HG02885 (cell line): Measurements from ENCODE around the gene RUNDC1.
"Not testable (repeated sequence)": the region's sequence is repeated elsewhere in the genome, so short reads cannot be mapped to it uniquely, and the experiment has no call there.

ENCODE experiments used
- ATAC-seq: cut with Tn5 transposase; IDR thresholded peaks from one replicate; pipeline ENCODE4 v1.9.1; 2021; ENCODE audit warnings: mild to moderate bottlenecking; ENCODE audit not compliant: unreplicated experiment, poor library complexity

The RUNDC1 gene

GRCh38 chr17:42980274-42980765 lies at the start of gene RUNDC1:
RUNDC1 (plus strand) TSS chr17:42980565; CDS start chr17:42980577, 12 bp downstream.
- peak; percentile 80 for ATAC-seq

DNA sequence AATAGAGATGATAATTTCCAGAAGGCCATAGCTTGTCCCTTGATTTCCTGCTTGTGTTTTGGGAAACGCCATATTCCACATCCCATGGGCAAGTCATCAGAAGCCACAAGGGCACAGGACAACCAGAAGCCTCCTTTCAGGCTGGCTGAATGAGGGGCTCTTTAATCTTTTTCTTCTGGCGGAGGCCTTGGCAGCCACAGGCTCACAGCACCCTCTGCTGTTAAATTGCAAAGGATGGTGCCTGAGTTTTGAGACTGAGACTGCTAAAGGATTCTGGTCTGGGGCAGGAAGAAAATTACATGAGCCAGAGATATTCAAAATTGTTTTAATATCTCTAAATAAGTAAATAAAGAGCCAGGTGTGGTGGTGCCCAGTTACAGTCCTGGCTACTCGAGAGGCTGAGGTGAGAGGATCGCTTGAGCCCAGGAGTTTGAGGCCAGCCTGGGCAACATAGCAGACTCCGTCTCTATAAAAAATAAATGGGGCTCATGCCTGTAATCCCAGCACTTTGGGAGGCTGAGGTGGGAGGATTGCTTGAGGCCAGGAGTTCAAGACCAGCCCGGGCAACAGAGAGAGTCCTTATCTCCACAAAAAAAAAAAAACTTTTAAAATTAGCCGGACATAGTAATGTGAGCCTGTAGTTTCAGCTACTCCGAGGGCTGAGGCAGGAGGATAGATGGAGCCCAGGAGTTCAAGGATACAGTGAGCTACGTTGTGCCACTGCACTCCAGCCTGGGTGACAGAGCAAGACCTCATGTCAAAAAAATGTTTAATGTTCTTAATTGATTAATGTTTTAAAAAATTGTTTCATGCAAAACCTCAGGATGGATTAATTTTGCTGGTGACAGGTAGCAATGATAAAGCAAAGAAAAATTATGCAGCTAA lies 42.4 kb upstream of the RUNDC1 start:
- ATAC-seq = no peak

DNA sequence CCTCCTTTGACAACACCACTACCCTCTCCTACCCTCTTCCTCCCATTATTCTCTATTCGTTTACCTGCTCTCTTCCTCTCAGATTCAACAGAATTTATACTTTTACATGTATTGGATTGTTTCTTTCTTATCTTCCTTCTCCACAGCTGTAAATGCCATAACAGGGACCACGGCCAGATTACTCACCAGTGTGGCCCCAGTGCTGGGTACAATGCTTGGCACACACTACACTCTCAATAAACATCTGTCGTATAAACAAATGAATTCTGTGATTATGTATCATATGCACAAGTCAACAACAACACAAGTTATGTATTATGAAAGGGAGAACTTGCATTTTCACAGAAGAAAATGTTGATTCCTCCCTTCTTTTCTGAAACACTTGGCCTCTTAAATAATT lies 36.2 kb upstream of the RUNDC1 start:
- ATAC-seq = no peak

DNA sequence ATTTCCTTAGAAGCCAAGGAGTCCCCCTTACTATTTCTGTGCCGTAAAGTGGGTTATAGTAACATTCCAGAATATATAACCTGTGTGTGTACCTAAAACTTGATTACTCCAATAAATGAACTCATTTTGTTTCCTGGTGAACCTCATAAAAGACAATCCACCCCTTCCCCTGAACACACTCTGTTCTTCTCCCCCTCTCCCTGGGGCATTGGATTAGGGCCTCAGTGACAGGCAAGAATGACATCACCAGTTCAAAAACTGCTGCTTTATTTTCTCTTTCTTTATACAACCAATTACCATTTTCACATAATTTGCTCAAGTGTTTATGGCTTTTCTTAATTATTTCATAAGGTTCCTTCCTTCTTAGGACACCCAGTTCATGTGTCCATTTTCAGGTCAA lies 33.6 kb upstream of the RUNDC1 start:
- no peak for ATAC-seq

GRCh38 chr17:42950044-42950783 lies 30.2 kb upstream of the RUNDC1 start:
- no peak for ATAC-seq

- ATAC-seq = no peak
These were observed 26.7 kb upstream of the RUNDC1 start for GRCh38 chr17:42953669-42954068.

- ATAC-seq = peak; percentile 83
These were observed 16.0 kb upstream of the RUNDC1 start, which contains the start of gene AARSD1 for GRCh38 chr17:42964161-42964932. AARSD1 (minus strand) TSS chr17:42964454; CDS start chr17:42964440, 14 bp downstream.

- no peak for ATAC-seq
These were observed 12.4 kb upstream of the RUNDC1 start for GRCh38 chr17:42967925-42968324.

DNA sequence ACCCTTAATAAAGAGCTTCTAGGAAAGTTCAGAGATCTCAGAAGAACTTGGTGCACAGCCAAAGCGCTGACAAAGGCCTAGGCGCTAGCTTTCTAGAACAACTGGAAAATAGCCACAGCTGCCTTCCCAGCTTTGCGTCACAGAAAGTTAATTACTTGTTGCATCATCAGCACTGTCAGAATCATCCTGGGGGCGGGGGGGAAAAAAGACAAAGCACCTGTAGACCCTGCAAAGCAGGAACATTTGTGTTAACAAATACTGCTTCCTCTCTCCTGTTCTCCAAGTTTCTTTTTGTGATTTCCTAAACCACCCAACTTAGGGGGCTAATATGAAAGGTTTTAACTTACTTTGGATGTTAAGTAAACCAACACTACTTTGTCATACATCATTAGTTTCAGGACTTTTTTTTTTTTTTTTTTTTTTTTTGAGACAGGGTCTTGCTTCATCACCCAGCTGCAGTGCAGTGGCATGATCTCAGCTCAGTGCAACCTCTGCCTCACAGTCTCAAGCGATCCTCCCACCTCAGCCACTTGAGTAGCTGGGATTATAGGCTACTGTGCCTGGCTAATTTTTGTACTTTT lies 11.3 kb upstream of the RUNDC1 start:
- no peak for ATAC-seq

GRCh38 chr17:42971589-42971988 lies 8.8 kb upstream of the RUNDC1 start:
- ATAC-seq = no peak

GRCh38 chr17:42973323-42973722 lies 7.0 kb upstream of the RUNDC1 start:
- ATAC-seq = not testable (repeated sequence)

GRCh38 chr17:42975265-42975664 lies 5.1 kb upstream of the RUNDC1 start:
- ATAC-seq = no peak

DNA sequence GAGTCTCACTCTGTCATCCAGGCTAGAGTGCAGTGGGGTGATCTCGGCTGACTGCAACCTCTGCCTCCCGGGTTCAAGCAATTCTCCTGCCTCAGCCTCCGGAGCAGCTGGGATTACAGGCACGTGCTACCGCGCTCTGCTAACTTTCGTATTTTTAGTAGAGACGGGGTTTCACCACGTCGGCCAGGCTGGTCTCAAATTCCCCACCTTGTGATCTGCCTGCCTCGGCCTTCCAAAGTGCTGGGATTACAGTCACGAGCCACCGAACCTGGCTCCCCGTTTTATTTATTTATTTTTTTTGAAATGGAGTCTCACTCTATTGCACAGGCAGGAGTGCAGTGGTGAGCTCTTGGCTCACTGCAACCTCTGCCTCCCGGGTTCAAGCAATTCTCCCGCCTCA lies 4.7 kb upstream of the RUNDC1 start:
- ATAC-seq = not testable (repeated sequence)

DNA sequence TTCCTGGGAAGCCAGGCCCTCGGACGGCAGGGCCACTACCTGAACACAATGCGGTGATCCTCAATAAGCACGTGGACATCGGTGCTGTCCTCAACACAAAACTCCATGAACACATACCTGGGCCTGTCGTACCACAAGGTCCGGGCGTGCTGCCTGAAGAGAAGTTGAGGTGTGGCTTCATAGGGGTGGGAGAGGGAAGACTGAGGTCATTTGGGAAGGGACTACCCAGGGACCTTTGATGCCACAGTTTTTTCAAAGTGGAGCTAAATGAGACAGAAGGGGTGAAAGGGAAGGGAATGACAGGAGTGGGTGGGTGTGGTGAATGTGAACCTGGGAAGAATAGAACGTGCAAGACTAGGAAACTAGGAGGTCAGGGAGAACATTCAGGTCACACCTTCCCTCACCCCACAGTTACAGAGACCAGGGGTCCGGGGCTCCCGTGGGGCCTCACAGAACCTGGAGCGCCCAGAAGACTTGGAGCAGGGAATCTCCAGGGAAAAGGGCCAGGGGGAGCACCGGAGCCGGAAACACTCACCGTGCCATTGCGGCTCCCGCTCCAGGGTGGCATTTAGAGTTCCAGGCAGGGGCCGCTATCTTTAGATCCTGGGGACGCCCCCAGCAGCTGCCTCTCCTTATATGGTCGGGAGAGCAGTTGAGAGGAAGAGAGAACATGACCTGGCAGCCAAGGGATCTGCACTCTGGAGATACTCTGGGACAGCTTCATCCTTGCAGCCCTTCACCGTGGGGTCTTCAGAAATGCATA lies 673 bp upstream of the RUNDC1 start, which contains the start of gene PTGES3L:
PTGES3L (minus strand) TSS at position 570 of the 763 bp plus-strand sequence; CDS start at position 543, 27 bp downstream.
- ATAC-seq = peak; percentile 27

GRCh38 chr17:42980766-42981397 lies 517 bp downstream of the RUNDC1 start:
- peak; percentile 49 for ATAC-seq

GRCh38 chr17:42982266-42982665 lies 1.9 kb downstream of the RUNDC1 start:
- no peak for ATAC-seq

GRCh38 chr17:42985225-42985624 lies 4.9 kb downstream of the RUNDC1 start:
- no peak for ATAC-seq

- no peak for ATAC-seq
These were observed 8.8 kb downstream of the RUNDC1 start for GRCh38 chr17:42989141-42989540.
